ENCODE data around the gene GLO1.

GLO1 gene

GRCh38 chr6:38686270-38687042 lies 16.5 kb downstream of the GLO1 start:
- Histone ChIP-seq H3K4me1 (ENCODE audit: control insufficient read depth in 1 of 2, insufficient read depth in 1 of 2, low read depth in 1 of 2, low read length in 1 of 2) (no peaks in the 10 kb centered on the region), H3K27me3 (no peaks in the 10 kb centered on the region), H3K36me3 (peaks cover 4% of the 10 kb centered on the region), H3K27ac (no peak overlapping the region), H3K9me3 (no peaks in the 10 kb centered on the region), H3K4me3 (ENCODE audit: low read depth in 1 of 2, low read length in 1 of 2) (no peak overlapping the region)
- no peak for TF ChIP-seq CTCF (IDR thresholded peaks at IDR 0.05)

GRCh38 chr6:38684904-38685303 lies 18.0 kb downstream of the GLO1 start:
- no peaks in the 10 kb centered on the region for H3K27me3 ChIP-seq
- no peak overlapping the region for H3K27ac ChIP-seq
- no peak overlapping the region for H3K4me3 ChIP-seq (ENCODE audit: low read depth in 1 of 2, low read length in 1 of 2)
- no peaks in the 10 kb centered on the region for H3K9me3 ChIP-seq
- peaks cover 4% of the 10 kb centered on the region for H3K36me3 ChIP-seq
- no peak for TF ChIP-seq CTCF (IDR thresholded peaks at IDR 0.05)
- H3K4me1 ChIP-seq (ENCODE audit: control insufficient read depth in 1 of 2, insufficient read depth in 1 of 2, low read depth in 1 of 2, low read length in 1 of 2): no peaks in the 10 kb centered on the region

- Histone ChIP-seq H3K27ac (no peak overlapping the region), H3K9me3 (no peaks in the 10 kb centered on the region), H3K4me1 (ENCODE audit: control insufficient read depth in 1 of 2, insufficient read depth in 1 of 2, low read depth in 1 of 2, low read length in 1 of 2) (no peaks in the 10 kb centered on the region), H3K36me3 (peaks cover 4% of the 10 kb centered on the region), H3K27me3 (no peaks in the 10 kb centered on the region), H3K4me3 (ENCODE audit: low read depth in 1 of 2, low read length in 1 of 2) (no peak overlapping the region)
- no peak for TF ChIP-seq CTCF (IDR thresholded peaks at IDR 0.05)
Measured at GRCh38 chr6:38684237-38684636, 18.7 kb downstream of the GLO1 start.

GRCh38 chr6:38681850-38682249 lies 21.1 kb downstream of the GLO1 start:
- no peaks in the 10 kb centered on the region for H3K27me3 ChIP-seq
- no peak overlapping the region for H3K27ac ChIP-seq
- H3K36me3 ChIP-seq: peaks cover 8% of the 10 kb centered on the region
- no peaks in the 10 kb centered on the region for H3K4me1 ChIP-seq (ENCODE audit: control insufficient read depth in 1 of 2, insufficient read depth in 1 of 2, low read depth in 1 of 2, low read length in 1 of 2)
- no peak for TF ChIP-seq CTCF (IDR thresholded peaks at IDR 0.05)
- H3K9me3 ChIP-seq: no peaks in the 10 kb centered on the region
- H3K4me3 ChIP-seq (ENCODE audit: low read depth in 1 of 2, low read length in 1 of 2): no peak overlapping the region

GRCh38 chr6:38679668-38680067 lies 23.3 kb downstream of the GLO1 start:
- Histone ChIP-seq H3K9me3 (no peaks in the 10 kb centered on the region), H3K4me1 (ENCODE audit: control insufficient read depth in 1 of 2, insufficient read depth in 1 of 2, low read depth in 1 of 2, low read length in 1 of 2) (no peaks in the 10 kb centered on the region), H3K27ac (no peak overlapping the region), H3K4me3 (ENCODE audit: low read depth in 1 of 2, low read length in 1 of 2) (no peak overlapping the region), H3K36me3 (peaks cover 15% of the 10 kb centered on the region), H3K27me3 (no peaks in the 10 kb centered on the region)
- no peak for TF ChIP-seq CTCF (IDR thresholded peaks at IDR 0.05)

Measured in neutrophil (primary cell).